Measurements from ENCODE around the gene RRAGD. TPM values are rescaled to one million over a fixed set of nuclear protein-coding genes. Genes with fewer than 3 reads are reported as not detected.

The RRAGD gene
- total RNA-seq, 1 donor from 2014 or later, result 3.8 TPM

GRCh38 chr6:89378628-89379027 lies 33.4 kb downstream of the RRAGD start:
- H3K9me3 ChIP-seq (ENCODE audit: insufficient read depth, low read depth, low read length), result no peaks in the 10 kb centered on the region
- DNase-seq (ENCODE audit: low read depth) (no peak), FAIRE-seq (no peak)
- no peak overlapping the region for H3K27ac ChIP-seq (ENCODE audit: low read depth, low read length)
- Mint-ChIP-seq H3K36me3 (ENCODE audit: low read depth, unreplicated experiment) (no peaks in the 10 kb centered on the region), H3K27me3 (ENCODE audit: low read depth, unreplicated experiment) (peaks cover 2% of the 10 kb centered on the region), H3K27ac (ENCODE audit: unreplicated experiment) (no peak overlapping the region), H3K4me1 (ENCODE audit: low read depth, unreplicated experiment) (no peaks in the 10 kb centered on the region), H3K4me3 (ENCODE audit: unreplicated experiment) (no peak overlapping the region), H3K9me3 (ENCODE audit: unreplicated experiment) (no peaks in the 10 kb centered on the region)
- H3K36me3 ChIP-seq (ENCODE audit: insufficient read depth, low read length), result no peaks in the 10 kb centered on the region
- no peak overlapping the region for H3K9ac ChIP-seq (ENCODE audit: low read length)
- no peak overlapping the region for H3K4me3 ChIP-seq (ENCODE audit: insufficient read depth, low read depth, low read length)
- peaks cover 5% of the 10 kb centered on the region for H3K27me3 ChIP-seq (ENCODE audit: insufficient read depth, low read length)
- H3K4me2 ChIP-seq (ENCODE audit: low read length), result no peak overlapping the region
- no peaks in the 10 kb centered on the region for H3K79me2 ChIP-seq (ENCODE audit: insufficient read depth, low read length)
- no peaks in the 10 kb centered on the region for H3K4me1 ChIP-seq (ENCODE audit: insufficient read depth, low read length)
- H4K20me1 ChIP-seq (ENCODE audit: insufficient read depth, low read length), result no peaks in the 10 kb centered on the region
- no peak overlapping the region for H2AFZ ChIP-seq (ENCODE audit: low read depth, low read length)
- TF ChIP-seq CTCF (IDR thresholded peaks at IDR 0.05; ENCODE audit: insufficient read depth, low read depth, low read length), result no peak
- TF ChIP-seq EZH2 (IDR thresholded peaks at IDR 0.05; ENCODE audit: insufficient read depth, low read length), result no peak

GRCh38 chr6:89375427-89376267 lies 36.4 kb downstream of the RRAGD start:
- no peaks in the 10 kb centered on the region for H3K9me3 ChIP-seq (ENCODE audit: insufficient read depth, low read depth, low read length)
- no peak overlapping the region for H3K27ac ChIP-seq (ENCODE audit: low read depth, low read length)
- H3K27me3 ChIP-seq (ENCODE audit: insufficient read depth, low read length), result peaks cover 5% of the 10 kb centered on the region
- H3K9ac ChIP-seq (ENCODE audit: low read length), result no peak overlapping the region
- H3K36me3 ChIP-seq (ENCODE audit: insufficient read depth, low read length), result no peaks in the 10 kb centered on the region
- H3K4me3 Mint-ChIP-seq (ENCODE audit: unreplicated experiment), result no peak overlapping the region
- H3K27me3 Mint-ChIP-seq (ENCODE audit: low read depth, unreplicated experiment), result peaks cover 2% of the 10 kb centered on the region
- no peaks in the 10 kb centered on the region for H3K36me3 Mint-ChIP-seq (ENCODE audit: low read depth, unreplicated experiment)
- H4K20me1 ChIP-seq (ENCODE audit: insufficient read depth, low read length), result no peaks in the 10 kb centered on the region
- no peak overlapping the region for H3K4me2 ChIP-seq (ENCODE audit: low read length)
- FAIRE-seq (no peak), DNase-seq (ENCODE audit: low read depth) (no peak)
- H3K4me1 ChIP-seq (ENCODE audit: insufficient read depth, low read length), result no peaks in the 10 kb centered on the region
- no peak overlapping the region for H2AFZ ChIP-seq (ENCODE audit: low read depth, low read length)
- TF ChIP-seq CTCF (IDR thresholded peaks at IDR 0.05; ENCODE audit: insufficient read depth, low read depth, low read length) (no peak), EZH2 (IDR thresholded peaks at IDR 0.05; ENCODE audit: insufficient read depth, low read length) (no peak)
- H3K27ac Mint-ChIP-seq (ENCODE audit: unreplicated experiment), result no peak overlapping the region
- H3K4me3 ChIP-seq (ENCODE audit: insufficient read depth, low read depth, low read length), result no peak overlapping the region
- no peaks in the 10 kb centered on the region for H3K9me3 Mint-ChIP-seq (ENCODE audit: unreplicated experiment)
- no peaks in the 10 kb centered on the region for H3K79me2 ChIP-seq (ENCODE audit: insufficient read depth, low read length)
- no peaks in the 10 kb centered on the region for H3K4me1 Mint-ChIP-seq (ENCODE audit: low read depth, unreplicated experiment)

GRCh38 chr6:89372506-89372901 lies 39.6 kb downstream of the RRAGD start:
- H3K9me3 ChIP-seq (ENCODE audit: insufficient read depth, low read depth, low read length), result no peaks in the 10 kb centered on the region
- no peak overlapping the region for H3K27ac ChIP-seq (ENCODE audit: low read depth, low read length)
- no peaks in the 10 kb centered on the region for H4K20me1 ChIP-seq (ENCODE audit: insufficient read depth, low read length)
- FAIRE-seq (no peak), DNase-seq (ENCODE audit: low read depth) (no peak)
- no peak overlapping the region for H2AFZ ChIP-seq (ENCODE audit: low read depth, low read length)
- H3K27me3 ChIP-seq (ENCODE audit: insufficient read depth, low read length), result no peaks in the 10 kb centered on the region
- no peak overlapping the region for H3K4me2 ChIP-seq (ENCODE audit: low read length)
- no peaks in the 10 kb centered on the region for H3K27me3 Mint-ChIP-seq (ENCODE audit: low read depth, unreplicated experiment)
- TF ChIP-seq CTCF (IDR thresholded peaks at IDR 0.05; ENCODE audit: insufficient read depth, low read depth, low read length), result no peak
- no peak for TF ChIP-seq EZH2 (IDR thresholded peaks at IDR 0.05; ENCODE audit: insufficient read depth, low read length)
- no peaks in the 10 kb centered on the region for H3K9me3 Mint-ChIP-seq (ENCODE audit: unreplicated experiment)
- H3K4me1 ChIP-seq (ENCODE audit: insufficient read depth, low read length), result no peaks in the 10 kb centered on the region
- no peaks in the 10 kb centered on the region for H3K36me3 Mint-ChIP-seq (ENCODE audit: low read depth, unreplicated experiment)
- no peaks in the 10 kb centered on the region for H3K4me1 Mint-ChIP-seq (ENCODE audit: low read depth, unreplicated experiment)
- H3K4me3 ChIP-seq (ENCODE audit: insufficient read depth, low read depth, low read length), result no peak overlapping the region
- no peak overlapping the region for H3K9ac ChIP-seq (ENCODE audit: low read length)
- H3K79me2 ChIP-seq (ENCODE audit: insufficient read depth, low read length), result no peaks in the 10 kb centered on the region
- H3K36me3 ChIP-seq (ENCODE audit: insufficient read depth, low read length), result no peaks in the 10 kb centered on the region
- no peak overlapping the region for H3K4me3 Mint-ChIP-seq (ENCODE audit: unreplicated experiment)
- H3K27ac Mint-ChIP-seq (ENCODE audit: unreplicated experiment), result no peak overlapping the region

All from astrocyte (in vitro differentiated cells and primary cell).